Endothelial cell (in vitro differentiated cells): ENCODE measurements around the gene ARHGEF19. TPM values are rescaled to one million over a fixed set of nuclear protein-coding genes. Genes with fewer than 3 reads are reported as not detected.
A peak's percentile ranks its signal among the peaks of the same experiment; 100 is the strongest.

Experiments used
- DNase-seq: peaks from one replicate; pipeline ENCODE4 v3.0.0; 2021; ENCODE audit warnings: low spot score
- H3K27ac Mint-ChIP-seq: one replicate; pipeline ENCODE4 v1.8.0; 2021; ENCODE audit warnings: mixed read lengths, inconsistent platforms; ENCODE audit not compliant: unreplicated experiment
- H3K27me3 Mint-ChIP-seq: one replicate; pipeline ENCODE4 v1.8.0; 2021; ENCODE audit warnings: mild to moderate bottlenecking, moderate library complexity, mixed read lengths, inconsistent platforms; ENCODE audit not compliant: unreplicated experiment
- H3K36me3 Mint-ChIP-seq: one replicate; pipeline ENCODE4 v1.8.0; 2021; ENCODE audit warnings: mild to moderate bottlenecking, low read depth, mixed read lengths, inconsistent platforms; ENCODE audit not compliant: unreplicated experiment
- H3K4me1 Mint-ChIP-seq: one replicate; pipeline ENCODE4 v1.8.0; 2021; ENCODE audit warnings: mild to moderate bottlenecking, mixed read lengths, inconsistent platforms; ENCODE audit not compliant: unreplicated experiment
- H3K4me3 Mint-ChIP-seq: one replicate; pipeline ENCODE4 v1.8.0; 2021; ENCODE audit warnings: mild to moderate bottlenecking, mixed read lengths, inconsistent platforms; ENCODE audit not compliant: unreplicated experiment
- H3K9me3 Mint-ChIP-seq: one replicate; pipeline ENCODE4 v1.8.0; 2021; ENCODE audit warnings: mixed read lengths, inconsistent platforms; ENCODE audit not compliant: unreplicated experiment
- CTCF ChIP-seq: fragments of 200-600 bp; sonication (generic); IDR thresholded peaks from one replicate; pipeline ENCODE4 v1.5.0; 2021; ENCODE audit warnings: antibody characterized with exemption; ENCODE audit not compliant: unreplicated experiment
- total RNA-seq: library from RNA; stranded (reverse); fragmentation: NEBNext Ultra II Directional; extraction: Animal tissue kit (Norgen Biotek cat#: 25700); gene quantifications from one replicate; pipeline ENCODE4 v1.2.1, GENCODE V29; 2021; ENCODE audit not compliant: unreplicated experiment

Gene ARHGEF19
- total RNA-seq, 1 donor from 2014 or later: 14.0 TPM

GRCh38 chr1:16237343-16237830 lies 24.9 kb upstream of the ARHGEF19 start:
- peak overlapping the region; percentile 71 for H3K27ac Mint-ChIP-seq
- H3K4me1 Mint-ChIP-seq: peaks cover 10% of the 10 kb centered on the region
- DNase-seq: no peak
- no peaks in the 10 kb centered on the region for H3K9me3 Mint-ChIP-seq
- peak overlapping the region; percentile 91 for H3K4me3 Mint-ChIP-seq
- H3K36me3 Mint-ChIP-seq: no peaks in the 10 kb centered on the region
- H3K27me3 Mint-ChIP-seq: peaks cover 3% of the 10 kb centered on the region
- no peak for TF ChIP-seq CTCF

- peaks cover 1% of the 10 kb centered on the region for H3K27me3 Mint-ChIP-seq
- no peaks in the 10 kb centered on the region for H3K9me3 Mint-ChIP-seq
- H3K27ac Mint-ChIP-seq: peak within 1 kb of the TSS; percentile 71
- H3K36me3 Mint-ChIP-seq: no peaks in the 10 kb centered on the region
- peak; percentile 91 for DNase-seq
- H3K4me1 Mint-ChIP-seq: peaks cover 10% of the 10 kb centered on the region
- no peak for TF ChIP-seq CTCF
- peak within 1 kb of the TSS; percentile 91 for H3K4me3 Mint-ChIP-seq
These were observed 24.3 kb upstream of the ARHGEF19 start, which contains the start of gene CPLANE2 for GRCh38 chr1:16236511-16237342. Gene CPLANE2 (minus strand): TSS chr1:16237183. CDS start chr1:16236742, 441 bp downstream.

- Mint-ChIP-seq H3K27me3 (peaks cover 1% of the 10 kb centered on the region), H3K27ac (peak overlapping the region; percentile 61), H3K4me1 (peaks cover 10% of the 10 kb centered on the region), H3K36me3 (no peaks in the 10 kb centered on the region), H3K9me3 (no peaks in the 10 kb centered on the region), H3K4me3 (peak overlapping the region; percentile 87)
- TF ChIP-seq CTCF: peak; percentile 22
- no peak for DNase-seq
These were observed 23.6 kb upstream of the ARHGEF19 start for GRCh38 chr1:16235944-16236510.

GRCh38 chr1:16235347-16235746 lies 22.9 kb upstream of the ARHGEF19 start:
- Mint-ChIP-seq H3K4me3 (no peak overlapping the region), H3K36me3 (no peaks in the 10 kb centered on the region), H3K27me3 (peaks cover 1% of the 10 kb centered on the region)

More at GRCh38 chr1:16235347-16235746, 22.9 kb upstream of the ARHGEF19 start:
- Mint-ChIP-seq H3K27ac (no peak overlapping the region), H3K4me1 (peaks cover 10% of the 10 kb centered on the region), H3K9me3 (no peaks in the 10 kb centered on the region)
- DNase-seq: no peak
- TF ChIP-seq CTCF: no peak
